Measurements from ENCODE around the gene MMP24OS. TPM values are rescaled to one million over a fixed set of nuclear protein-coding genes. Genes with fewer than 3 reads are reported as not detected.
"Not testable (repeated sequence)": the region's sequence is repeated elsewhere in the genome, so short reads cannot be mapped to it uniquely, and the experiment has no call there.

The MMP24OS gene
- total and polyA plus RNA-seq, 8 donors = 31.9 to 109 (median 42.1) TPM

GRCh38 chr20:35257175-35257909 lies 20.6 kb downstream of the MMP24OS start:
- DNase-seq (no peak), ATAC-seq (no peak)
- Histone ChIP-seq H3K27me3 (no peaks in the 10 kb centered on the region), H3K27ac (no peak overlapping the region), H3K9me3 (no peaks in the 10 kb centered on the region), H3K4me3 (no peak overlapping the region), H3K36me3 (peaks cover 0 to 9% of the 10 kb centered on the region in 2 donors), H3K4me1 (no peaks in the 10 kb centered on the region)
- intact Hi-C loops (cut with DNase I) = no loop called here
- no peak for TF ChIP-seq CTCF (IDR thresholded peaks at IDR 0.05)

DNA sequence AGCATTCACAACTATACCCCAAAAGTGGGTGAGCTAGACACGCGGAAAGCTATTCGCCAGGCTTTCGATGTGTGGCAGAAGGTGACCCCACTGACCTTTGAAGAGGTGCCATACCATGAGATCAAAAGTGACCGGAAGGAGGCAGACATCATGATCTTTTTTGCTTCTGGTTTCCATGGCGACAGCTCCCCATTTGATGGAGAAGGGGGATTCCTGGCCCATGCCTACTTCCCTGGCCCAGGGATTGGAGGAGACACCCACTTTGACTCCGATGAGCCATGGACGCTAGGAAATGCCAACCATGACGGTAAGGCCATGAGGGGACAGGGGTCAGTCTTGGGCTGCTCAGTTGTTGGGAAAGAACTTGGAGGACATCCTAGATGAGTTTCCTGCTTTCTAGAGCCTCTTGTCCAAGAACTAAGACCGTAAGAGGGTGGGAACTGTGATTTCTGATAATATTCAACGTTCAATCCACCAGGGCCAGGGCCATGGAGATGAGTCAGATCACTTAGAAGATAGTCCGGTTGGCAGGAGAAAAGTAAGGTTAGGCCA lies 23.4 kb downstream of the MMP24OS start:
- Histone ChIP-seq H3K9me3 (no peaks in the 10 kb centered on the region), H3K36me3 (peaks cover 0 to 9% of the 10 kb centered on the region in 2 donors), H3K4me3 (no peak overlapping the region), H3K27ac (no peak overlapping the region), H3K4me1 (peaks cover 0 to 8% of the 10 kb centered on the region in 2 donors), H3K27me3 (no peaks in the 10 kb centered on the region)
- ATAC-seq = no peak
- intact Hi-C loops (cut with DNase I) = no loop called here
- DNase-seq = no peak
- TF ChIP-seq CTCF (IDR thresholded peaks at IDR 0.05) = no peak

- ATAC-seq (no peak), DNase-seq (no peak)
- Histone ChIP-seq H3K9me3 (no peaks in the 10 kb centered on the region), H3K36me3 (peaks cover 0 to 5% of the 10 kb centered on the region in 2 donors), H3K4me3 (no peak overlapping the region), H3K4me1 (peaks cover 0 to 8% of the 10 kb centered on the region in 2 donors), H3K27me3 (no peaks in the 10 kb centered on the region), H3K27ac (no peak overlapping the region)
- intact Hi-C loops (cut with DNase I) = no loop called here
- TF ChIP-seq CTCF (IDR thresholded peaks at IDR 0.05) = no peak
Observed at GRCh38 chr20:35253010-35253409, 24.9 kb downstream of the MMP24OS start.

GRCh38 chr20:35252598-35252997 lies 25.3 kb downstream of the MMP24OS start:
- ATAC-seq; H3K9me3 ChIP-seq; H3K4me3 ChIP-seq; H3K27ac ChIP-seq; intact Hi-C loops (cut with DNase I); H3K27me3 ChIP-seq; H3K4me1 ChIP-seq; H3K36me3 ChIP-seq; DNase-seq: not testable (repeated sequence)

- Histone ChIP-seq H3K9me3 (no peaks in the 10 kb centered on the region), H3K36me3 (peaks cover 0 to 5% of the 10 kb centered on the region in 2 donors), H3K4me3 (no peak overlapping the region), H3K27ac (no peak overlapping the region), H3K27me3 (no peaks in the 10 kb centered on the region), H3K4me1 (peaks cover 0 to 8% of the 10 kb centered on the region in 2 donors)
- ATAC-seq (no peak), DNase-seq (no peak)
- intact Hi-C loops (cut with DNase I) = no loop called here
- TF ChIP-seq CTCF (IDR thresholded peaks at IDR 0.05) = no peak
Observed at GRCh38 chr20:35252037-35252461, 25.9 kb downstream of the MMP24OS start.
